Measurements from ENCODE around the gene COL6A5. TPM values are rescaled to one million over a fixed set of nuclear protein-coding genes. Genes with fewer than 3 reads are reported as not detected.

Gene COL6A5
- total and polyA plus RNA-seq, 12 donors, result not detected

DNA sequence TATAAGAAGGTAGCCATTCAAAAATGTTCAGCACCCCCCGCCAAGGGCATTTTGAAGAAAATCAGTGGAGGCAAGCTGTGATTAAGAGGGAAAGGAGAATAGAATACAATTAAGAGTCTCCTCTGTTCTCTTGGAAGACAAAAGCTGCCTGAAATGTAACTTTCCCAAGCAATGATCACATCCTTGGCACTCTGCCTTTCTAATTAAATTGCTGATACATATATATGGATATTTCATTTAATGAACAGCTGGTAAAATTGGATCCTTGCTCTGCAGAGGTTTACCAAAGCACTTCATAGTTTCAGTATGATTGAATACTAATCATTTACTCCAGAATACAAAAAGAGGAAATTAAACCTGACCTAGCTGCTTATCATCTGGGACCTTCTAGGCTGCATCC lies 182.0 kb downstream of the COL6A5 start:
- intact Hi-C loops (cut with DNase I), result no loop called here
- H3K27me3 ChIP-seq, result peaks cover 0 to 21% (median 6%) of the 10 kb centered on the region in 7 donors
- TF ChIP-seq, protein P1, sequence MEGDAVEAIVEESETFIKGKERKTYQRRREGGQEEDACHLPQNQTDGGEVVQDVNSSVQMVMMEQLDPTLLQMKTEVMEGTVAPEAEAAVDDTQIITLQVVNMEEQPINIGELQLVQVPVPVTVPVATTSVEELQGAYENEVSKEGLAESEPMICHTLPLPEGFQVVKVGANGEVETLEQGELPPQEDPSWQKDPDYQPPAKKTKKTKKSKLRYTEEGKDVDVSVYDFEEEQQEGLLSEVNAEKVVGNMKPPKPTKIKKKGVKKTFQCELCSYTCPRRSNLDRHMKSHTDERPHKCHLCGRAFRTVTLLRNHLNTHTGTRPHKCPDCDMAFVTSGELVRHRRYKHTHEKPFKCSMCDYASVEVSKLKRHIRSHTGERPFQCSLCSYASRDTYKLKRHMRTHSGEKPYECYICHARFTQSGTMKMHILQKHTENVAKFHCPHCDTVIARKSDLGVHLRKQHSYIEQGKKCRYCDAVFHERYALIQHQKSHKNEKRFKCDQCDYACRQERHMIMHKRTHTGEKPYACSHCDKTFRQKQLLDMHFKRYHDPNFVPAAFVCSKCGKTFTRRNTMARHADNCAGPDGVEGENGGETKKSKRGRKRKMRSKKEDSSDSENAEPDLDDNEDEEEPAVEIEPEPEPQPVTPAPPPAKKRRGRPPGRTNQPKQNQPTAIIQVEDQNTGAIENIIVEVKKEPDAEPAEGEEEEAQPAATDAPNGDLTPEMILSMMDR (IDR thresholded peaks at IDR 0.05), result no peak
- WGBS, 2 donors, result 70 to 77% methylated on average over 1 of the region's 1 CpG
- H3K4me3 ChIP-seq, result no peak overlapping the region
- H3K36me3 ChIP-seq, result no peaks in the 10 kb centered on the region
- DNase-seq, result no peak
- H3K4me1 ChIP-seq, result no peaks in the 10 kb centered on the region
- ATAC-seq, result no peak
- no peak overlapping the region for H3K27ac ChIP-seq
- peaks cover 0 to 3% (median 0%) of the 10 kb centered on the region in 11 donors for H3K9me3 ChIP-seq

DNA sequence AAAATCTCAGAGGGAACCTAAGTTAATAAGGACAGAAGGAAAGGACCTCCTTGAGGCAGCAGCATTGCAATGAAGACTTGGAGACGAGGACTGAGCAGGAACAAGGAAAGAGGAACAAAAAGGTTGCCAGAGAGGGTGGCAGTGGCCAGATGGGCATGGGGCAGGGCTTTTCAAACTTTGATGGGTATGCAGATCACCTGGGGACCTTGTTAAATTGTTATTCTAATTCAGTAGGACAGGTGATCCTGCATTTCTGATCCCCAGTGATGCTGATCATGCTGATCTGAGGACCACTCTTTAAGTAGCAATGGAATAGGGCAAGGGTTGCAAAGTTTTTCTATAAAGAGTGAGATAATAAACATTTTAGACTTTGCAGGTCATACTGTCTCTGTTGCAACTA lies 182.6 kb downstream of the COL6A5 start:
- TF ChIP-seq, protein P1 (IDR thresholded peaks at IDR 0.05), result no peak
- Histone ChIP-seq H3K27ac (no peak overlapping the region), H3K36me3 (no peaks in the 10 kb centered on the region), H3K9me3 (peaks cover 0 to 3% (median 0%) of the 10 kb centered on the region in 11 donors), H3K4me1 (no peaks in the 10 kb centered on the region), H3K27me3 (peaks cover 0 to 14% (median 6%) of the 10 kb centered on the region in 7 donors), H3K4me3 (no peak overlapping the region)
- 65% methylated on average over 1 of the region's 1 CpG for WGBS, 2 donors
- intact Hi-C loops (cut with DNase I), result no loop called here
- DNase-seq, result no peak
- no peak for ATAC-seq

DNA sequence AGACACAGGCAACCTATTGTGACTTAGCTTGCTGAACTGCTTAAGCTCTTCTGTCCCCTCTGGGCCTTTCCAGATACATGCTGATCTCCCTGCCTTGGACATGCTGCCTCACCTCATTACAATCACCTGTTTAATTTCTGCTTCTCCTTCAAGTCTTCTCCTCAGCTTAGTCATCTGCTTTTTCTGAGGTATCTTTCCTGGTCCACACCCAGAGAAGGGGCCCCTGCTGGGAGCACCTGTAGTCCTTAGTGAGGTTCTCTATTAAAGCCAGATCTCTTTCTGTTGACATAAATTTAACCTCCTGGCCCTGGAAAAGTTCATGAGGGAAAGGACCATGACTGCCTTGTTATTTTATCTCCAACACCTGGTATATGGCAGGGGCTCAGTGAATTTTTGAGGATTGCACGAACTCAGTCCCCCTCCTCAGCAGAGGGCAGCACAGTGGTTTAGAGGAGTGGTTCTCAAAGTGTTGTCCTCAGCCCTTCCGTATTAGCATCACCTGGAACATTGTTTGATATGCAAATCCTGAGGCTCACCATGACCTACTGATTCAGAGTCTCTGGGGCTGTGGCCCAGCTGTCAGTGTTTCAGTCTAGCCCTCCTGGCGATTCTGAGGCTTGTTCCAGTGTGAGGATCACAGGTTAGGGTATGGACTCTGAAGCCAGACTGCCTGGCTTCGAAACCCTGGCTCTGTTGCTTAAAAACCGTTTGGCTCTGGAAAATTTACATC lies 184.2 kb downstream of the COL6A5 start:
- 58 to 59% methylated on average over 5 of the region's 5 CpGs for WGBS, 2 donors
- Histone ChIP-seq H3K27ac (no peak overlapping the region), H3K4me3 (no peak overlapping the region), H3K36me3 (no peaks in the 10 kb centered on the region), H3K27me3 (peaks cover 0 to 4% (median 0%) of the 10 kb centered on the region in 7 donors), H3K4me1 (no peaks in the 10 kb centered on the region), H3K9me3 (peaks cover 0 to 5% (median 0%) of the 10 kb centered on the region in 11 donors)
- intact Hi-C loops (cut with DNase I), result loop anchor here in 2 of 10 donors (10.0 kb wide), 1 partner anchor 255 kb away; no protein-coding TSS in a partner anchor
- ATAC-seq (no peak), DNase-seq (no peak)
- TF ChIP-seq, protein P1 (IDR thresholded peaks at IDR 0.05), result no peak

DNA sequence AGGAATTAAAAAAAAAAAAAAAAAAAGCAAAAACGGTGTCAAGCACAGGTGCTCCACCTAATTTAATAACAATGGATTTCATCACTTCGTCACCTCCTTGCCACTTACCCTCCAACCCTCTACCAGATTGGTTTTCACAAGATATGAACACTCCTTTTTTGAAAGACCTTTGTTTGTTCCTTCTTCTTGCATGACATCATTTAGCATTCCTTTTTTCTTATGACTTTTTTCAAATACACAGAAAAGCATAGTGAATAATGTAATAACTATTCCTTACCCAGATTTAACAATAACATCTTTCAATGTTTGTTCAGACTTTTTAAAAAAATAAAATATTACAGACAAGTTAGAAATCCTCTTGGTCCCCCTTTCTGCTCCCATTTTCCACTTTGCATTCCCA lies 187.8 kb downstream of the COL6A5 start:
- H3K36me3 ChIP-seq, result no peaks in the 10 kb centered on the region
- ATAC-seq (no peak), DNase-seq (no peak)
- intact Hi-C loops (cut with DNase I), result loop anchor here in 2 of 10 donors (10.0 kb wide), 1 partner anchor 258 kb away; no protein-coding TSS in a partner anchor
- WGBS, 2 donors, result 54 to 76% methylated on average over 2 of the region's 2 CpGs
- H3K9me3 ChIP-seq, result peaks cover 0 to 5% (median 0%) of the 10 kb centered on the region in 11 donors
- no peak overlapping the region for H3K27ac ChIP-seq
- no peak overlapping the region for H3K4me3 ChIP-seq
- TF ChIP-seq, protein P1 (IDR thresholded peaks at IDR 0.05), result no peak
- H3K4me1 ChIP-seq, result peaks cover 0 to 2% (median 0%) of the 10 kb centered on the region in 9 donors
- peaks cover 0 to 12% (median 0%) of the 10 kb centered on the region in 7 donors for H3K27me3 ChIP-seq

Other genes with a start within 250 kb of the COL6A5 start
- gene COL6A6, start 171.5 kb downstream of the COL6A5 start, total RNA-seq, result 1 to 10 TPM in 6 of 10 donors, under 1 TPM in 4; 0.30 to 2.5 (median 1.1) TPM
- gene COL6A6, start 171.5 kb downstream of the COL6A5 start, polyA plus RNA-seq, result 1 to 10 TPM; 1.1 to 2.2 TPM